Uterus (tissue), 4 donors: ENCODE data around the gene PSME3IP1. TPM values are rescaled to one million over a fixed set of nuclear protein-coding genes. Genes with fewer than 3 reads are reported as not detected.

Source experiments
- DNase-seq, 2 donors: peaks; one replicate each; pipeline ENCODE4 v3.0.0-alpha.2; 2019 to 2020
- H3K27ac ChIP-seq, 2 donors: fragments of 200-600 bp; sonication (generic); 1 replicate in 1 of 2; 2 replicates in 1 of 2; pipeline ENCODE4 v1.5.1; 2016 to 2018
- H3K27me3 ChIP-seq, 2 donors: fragments of 200-600 bp; sonication (generic); one replicate each; pipeline ENCODE4 v1.5.1; 2018 to 2019; ENCODE audit warnings: control low read depth in 1 of 2
- H3K36me3 ChIP-seq, 2 donors: fragments of 200-600 bp; sonication (generic); one replicate each; pipeline ENCODE4 v1.5.1; 2019; ENCODE audit warnings: control low read depth in 1 of 2
- H3K4me1 ChIP-seq, 2 donors: fragments of 200-600 bp; sonication (generic); one replicate each; pipeline ENCODE4 v1.5.1; 2018 to 2019; ENCODE audit warnings: control low read depth in 1 of 2
- H3K4me3 ChIP-seq, 2 donors: fragments of 200-600 bp; sonication (generic); 1 replicate in 1 of 2; 2 replicates in 1 of 2; pipeline ENCODE4 v1.5.1; 2018 to 2019; ENCODE audit warnings: mild to moderate bottlenecking in 1 of 2
- H3K9me3 ChIP-seq, 2 donors: fragments of 200-600 bp; sonication (generic); one replicate each; pipeline ENCODE4 v1.5.1; 2019; ENCODE audit warnings: control low read depth in 1 of 2
- CTCF ChIP-seq, 4 experiments: fragments of 200-600 bp in 2 of 4; fragments of 450-650 bp in 2 of 4; sonication (generic) in 2 of 4; IDR thresholded peaks; one replicate each; pipeline ENCODE4 v1.5.1; 2016 to 2019; ENCODE audit warnings: antibody characterized with exemption in 4 of 4, mild to moderate bottlenecking in 2 of 4, moderate library complexity in 1 of 4
- POLR2A ChIP-seq, 2 donors: fragments of 450-650 bp; IDR thresholded peaks; one replicate each; pipeline ENCODE4 v1.6.1; 2016; ENCODE audit warnings: antibody characterized with exemption in 2 of 2, mild to moderate bottlenecking in 1 of 2, moderate library complexity in 1 of 2
- intact Hi-C: fragments of 100-400 bp; cut with DNase I; formaldehyde crosslinking; loops from one replicate; pipeline ENCODE4 v1.15.1; 2023; ENCODE audit warnings: low total_unique reads
- total RNA-seq, 4 donors: library from RNA; depleted of rRNA in 3 of 4; stranded (reverse); fragments of >200 nt in 3 of 4; gene quantifications; one replicate each; pipeline versions ENCODE4 v1.1.0 to v1.2.4, GENCODE V29; 2014 to 2023
- donor health status: DM: yes; HTN: yes; CAD: no.

PSME3IP1 gene
- total RNA-seq, 4 donors from 2014 or later: 45.3 to 323 (median 75.1) TPM

GRCh38 chr16:57141822-57142631 is 43.8 kb downstream of the PSME3IP1 start:
- no peak overlapping the region for H3K27ac ChIP-seq
- no peaks in the 10 kb centered on the region for H3K4me1 ChIP-seq
- no peaks in the 10 kb centered on the region for H3K9me3 ChIP-seq
- H3K4me3 ChIP-seq: no peak overlapping the region
- intact Hi-C loops: no loop called here
- H3K36me3 ChIP-seq: no peaks in the 10 kb centered on the region
- no peak for DNase-seq
- no peaks in the 10 kb centered on the region for H3K27me3 ChIP-seq
- no peak for TF ChIP-seq POLR2A (IDR thresholded peaks at IDR 0.05)
- no peak for TF ChIP-seq CTCF (IDR thresholded peaks at IDR 0.05)

GRCh38 chr16:57140931-57141668 is 44.7 kb downstream of the PSME3IP1 start:
- Histone ChIP-seq H3K27me3 (no peaks in the 10 kb centered on the region), H3K4me1 (no peaks in the 10 kb centered on the region), H3K9me3 (no peaks in the 10 kb centered on the region), H3K27ac (no peak overlapping the region), H3K36me3 (no peaks in the 10 kb centered on the region), H3K4me3 (no peak overlapping the region)
- TF ChIP-seq CTCF (IDR thresholded peaks at IDR 0.05) (no peak), POLR2A (IDR thresholded peaks at IDR 0.05) (no peak)
- intact Hi-C loops: no loop called here
- no peak for DNase-seq

- Histone ChIP-seq H3K4me1 (no peaks in the 10 kb centered on the region), H3K27me3 (no peaks in the 10 kb centered on the region), H3K9me3 (no peaks in the 10 kb centered on the region), H3K27ac (no peak overlapping the region), H3K4me3 (no peak overlapping the region), H3K36me3 (no peaks in the 10 kb centered on the region)
- no peak for TF ChIP-seq POLR2A (IDR thresholded peaks at IDR 0.05)
- TF ChIP-seq CTCF (IDR thresholded peaks at IDR 0.05): no peak
- intact Hi-C loops: no loop called here
- DNase-seq: no peak
Observed at GRCh38 chr16:57138281-57138935, 47.4 kb downstream of the PSME3IP1 start.

GRCh38 chr16:57137566-57138273 is 48.1 kb downstream of the PSME3IP1 start:
- Histone ChIP-seq H3K4me1 (no peaks in the 10 kb centered on the region), H3K36me3 (no peaks in the 10 kb centered on the region), H3K27ac (no peak overlapping the region), H3K9me3 (no peaks in the 10 kb centered on the region), H3K27me3 (no peaks in the 10 kb centered on the region), H3K4me3 (no peak overlapping the region)
- intact Hi-C loops: no loop called here
- TF ChIP-seq POLR2A (IDR thresholded peaks at IDR 0.05): no peak
- TF ChIP-seq CTCF (IDR thresholded peaks at IDR 0.05): no peak
- DNase-seq: no peak
